ELF-1 (cell line): ENCODE measurements around the gene BNIP3.

Experiments used
- DNase-seq: peaks from one replicate; pipeline ENCODE4 v3.0.0-alpha.2; 2016; ENCODE audit warnings: low read depth, low spot score

BNIP3 gene

GRCh38 chr10:131978366-131978765 lies 3.4 kb downstream of the BNIP3 start:
- DNase-seq, result no peak

- no peak for DNase-seq
Measured at GRCh38 chr10:131977323-131978096, 4.2 kb downstream of the BNIP3 start.

GRCh38 chr10:131975796-131976195 lies 5.9 kb downstream of the BNIP3 start:
- DNase-seq, result no peak

- DNase-seq, result no peak
Measured at GRCh38 chr10:131975003-131975402, 6.7 kb downstream of the BNIP3 start.

GRCh38 chr10:131974034-131974817 lies 7.5 kb downstream of the BNIP3 start:
- DNase-seq, result no peak

GRCh38 chr10:131973160-131973951 lies 8.4 kb downstream of the BNIP3 start:
- no peak for DNase-seq

- no peak for DNase-seq
Measured at GRCh38 chr10:131972474-131973071, 9.2 kb downstream of the BNIP3 start.

GRCh38 chr10:131971591-131971990 lies 10.1 kb downstream of the BNIP3 start:
- no peak for DNase-seq

GRCh38 chr10:131970946-131971345 lies 10.8 kb downstream of the BNIP3 start:
- no peak for DNase-seq

- no peak for DNase-seq
Measured at GRCh38 chr10:131968949-131969348, 12.8 kb downstream of the BNIP3 start.

GRCh38 chr10:131964298-131964697 lies 17.4 kb downstream of the BNIP3 start:
- no peak for DNase-seq

- no peak for DNase-seq
Measured at GRCh38 chr10:131963811-131964210, 17.9 kb downstream of the BNIP3 start.

GRCh38 chr10:131963350-131963749 lies 18.4 kb downstream of the BNIP3 start:
- DNase-seq, result no peak

- DNase-seq, result no peak
Measured at GRCh38 chr10:131961777-131962662, 19.7 kb downstream of the BNIP3 start.

GRCh38 chr10:131961047-131961776 lies 20.5 kb downstream of the BNIP3 start:
- DNase-seq, result no peak

GRCh38 chr10:131960631-131961046 lies 21.1 kb downstream of the BNIP3 start:
- no peak for DNase-seq

GRCh38 chr10:131959841-131960240 lies 21.9 kb downstream of the BNIP3 start:
- DNase-seq, result no peak

GRCh38 chr10:131955591-131956340 lies 26.0 kb downstream of the BNIP3 start:
- no peak for DNase-seq

GRCh38 chr10:131954356-131954965 lies 27.3 kb downstream of the BNIP3 start:
- DNase-seq, result no peak
